Body of pancreas (tissue), 4 donors: ENCODE data around the gene PLA2G4C.

ENCODE experiments used
- POLR2A ChIP-seq, 3 donors: fragments of 450-650 bp; IDR thresholded peaks; one replicate each; pipeline ENCODE4 v1.6.1; 2016; ENCODE audit warnings: antibody characterized with exemption in 3 of 3, mild to moderate bottlenecking in 2 of 3
- TF ChIP-seq, protein P1 (sequence below), 7 experiments: fragments of 450-650 bp in 4 of 7; fragments of 200-600 bp in 3 of 7; sonication (generic) in 3 of 7; IDR thresholded peaks; one replicate each; pipeline ENCODE4 v1.5.1; 2016 to 2019; ENCODE audit warnings: antibody characterized with exemption in 7 of 7

DNA sequence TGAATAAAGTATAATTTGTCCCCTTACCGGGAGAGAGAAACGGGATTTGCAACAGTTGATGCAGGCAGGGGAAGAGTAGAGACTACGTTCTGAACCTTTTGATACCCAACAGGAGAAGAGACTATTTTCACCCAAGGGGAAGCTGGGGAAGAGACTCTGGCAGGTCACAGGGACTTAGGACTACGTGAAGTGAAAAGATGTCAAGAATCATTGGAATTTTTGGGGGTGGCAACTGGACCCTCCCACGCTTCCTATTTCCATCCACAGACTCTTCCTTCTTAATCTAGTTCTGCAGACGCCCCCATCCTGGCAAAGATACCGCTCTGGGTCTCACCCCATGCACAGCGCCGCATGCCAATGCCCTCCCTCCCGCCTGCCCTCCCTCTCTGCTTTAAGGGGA, 80.5 kb downstream of the PLA2G4C start:
- TF ChIP-seq, protein P1, sequence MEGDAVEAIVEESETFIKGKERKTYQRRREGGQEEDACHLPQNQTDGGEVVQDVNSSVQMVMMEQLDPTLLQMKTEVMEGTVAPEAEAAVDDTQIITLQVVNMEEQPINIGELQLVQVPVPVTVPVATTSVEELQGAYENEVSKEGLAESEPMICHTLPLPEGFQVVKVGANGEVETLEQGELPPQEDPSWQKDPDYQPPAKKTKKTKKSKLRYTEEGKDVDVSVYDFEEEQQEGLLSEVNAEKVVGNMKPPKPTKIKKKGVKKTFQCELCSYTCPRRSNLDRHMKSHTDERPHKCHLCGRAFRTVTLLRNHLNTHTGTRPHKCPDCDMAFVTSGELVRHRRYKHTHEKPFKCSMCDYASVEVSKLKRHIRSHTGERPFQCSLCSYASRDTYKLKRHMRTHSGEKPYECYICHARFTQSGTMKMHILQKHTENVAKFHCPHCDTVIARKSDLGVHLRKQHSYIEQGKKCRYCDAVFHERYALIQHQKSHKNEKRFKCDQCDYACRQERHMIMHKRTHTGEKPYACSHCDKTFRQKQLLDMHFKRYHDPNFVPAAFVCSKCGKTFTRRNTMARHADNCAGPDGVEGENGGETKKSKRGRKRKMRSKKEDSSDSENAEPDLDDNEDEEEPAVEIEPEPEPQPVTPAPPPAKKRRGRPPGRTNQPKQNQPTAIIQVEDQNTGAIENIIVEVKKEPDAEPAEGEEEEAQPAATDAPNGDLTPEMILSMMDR (IDR thresholded peaks at IDR 0.05), result no peak
- no peak for TF ChIP-seq POLR2A (IDR thresholded peaks at IDR 0.05)
